Thymus (tissue), 11 donors: ENCODE data around the gene PDCD2. TPM values are rescaled to one million over a fixed set of nuclear protein-coding genes. Genes with fewer than 3 reads are reported as not detected.
"Not testable (repeated sequence)": the region's sequence is repeated elsewhere in the genome, so short reads cannot be mapped to it uniquely, and the experiment has no call there.

ENCODE experiments used
- DNase-seq, 9 donors: peaks; one replicate each; pipeline ENCODE4 v3.0.0-alpha.2; 2013; ENCODE audit warnings: low spot score in 9 of 9, low read depth in 6 of 9, missing footprints in 1 of 9
- H3K27ac ChIP-seq, 2 donors: one replicate each; pipeline ENCODE4 v1.5.1; 2013; ENCODE audit warnings: control low read depth in 1 of 2, low read depth in 1 of 2, low read length in 1 of 2, mild to moderate bottlenecking in 1 of 2, moderate library complexity in 1 of 2
- H3K27me3 ChIP-seq, 2 donors: one replicate each; pipeline ENCODE4 v1.5.1; 2013; ENCODE audit warnings: low read length in 1 of 2; ENCODE audit not compliant: control insufficient read depth in 2 of 2, insufficient read depth in 1 of 2
- H3K36me3 ChIP-seq, 2 donors: one replicate each; pipeline ENCODE4 v1.5.1; 2013; ENCODE audit warnings: low read length in 1 of 2, mild to moderate bottlenecking in 1 of 2, moderate library complexity in 1 of 2; ENCODE audit not compliant: control insufficient read depth in 2 of 2, insufficient read depth in 2 of 2
- H3K4me1 ChIP-seq, 2 donors: one replicate each; pipeline ENCODE4 v1.5.1; 2013; ENCODE audit warnings: low read length in 2 of 2; ENCODE audit not compliant: control insufficient read depth in 2 of 2, insufficient read depth in 2 of 2
- H3K4me3 ChIP-seq, 2 donors: one replicate each; pipeline ENCODE4 v1.5.1; 2013; ENCODE audit warnings: low read length in 2 of 2, control low read depth in 1 of 2, mild to moderate bottlenecking in 1 of 2
- H3K9me3 ChIP-seq, 2 donors: one replicate each; pipeline ENCODE4 v1.5.1; 2013; ENCODE audit warnings: low read length in 1 of 2, mild to moderate bottlenecking in 1 of 2; ENCODE audit not compliant: control insufficient read depth in 2 of 2, insufficient read depth in 1 of 2
- WGBS: extraction: QIAGEN DNeasy Blood & Tissue Kit; methylation state at CpG from one replicate; pipeline ENCODE4 v1.1.7; 2013; 5-methylcytosine and 5-hydroxymethylcytosine counted together
- polyA plus RNA-seq: library from polyadenylated mRNA; stranded (reverse); fragments of 200-250 nt; gene quantifications from one replicate; pipeline ENCODE4 v1.2.3, GENCODE V29; 2013
- total RNA-seq: library from RNA; stranded (reverse); fragments of 120-200 nt; gene quantifications from one replicate; pipeline ENCODE4 v1.2.4, GENCODE V29; 2013
- donor health status: healthy.

PDCD2 gene
- total and polyA plus RNA-seq, 2 donors, result 79.2 to 90.1 TPM

DNA sequence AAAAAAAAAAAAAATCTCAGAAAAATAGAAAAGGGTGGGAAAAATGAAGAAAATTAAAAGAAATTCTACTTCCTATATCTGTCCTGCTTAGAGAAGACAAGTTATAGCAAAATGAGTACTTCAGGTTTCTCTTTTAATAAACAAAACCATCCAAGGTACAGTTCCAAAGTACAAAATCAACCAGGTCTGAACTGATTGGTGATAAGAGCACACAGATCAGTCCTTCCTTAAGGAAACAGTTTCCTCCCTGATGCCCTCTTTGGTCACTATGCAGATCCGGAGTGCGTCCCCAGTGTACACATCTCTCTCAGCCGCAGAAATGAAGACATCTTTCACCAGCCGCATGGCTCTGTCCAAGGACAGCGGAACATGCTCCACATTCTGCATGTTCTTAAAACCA is 49.4 kb downstream of the PDCD2 start:
- peaks cover 45 to 53% of the 10 kb centered on the region in 2 donors for H3K36me3 ChIP-seq
- 99% methylated on average over 5 of the region's 5 CpGs for WGBS

DNA sequence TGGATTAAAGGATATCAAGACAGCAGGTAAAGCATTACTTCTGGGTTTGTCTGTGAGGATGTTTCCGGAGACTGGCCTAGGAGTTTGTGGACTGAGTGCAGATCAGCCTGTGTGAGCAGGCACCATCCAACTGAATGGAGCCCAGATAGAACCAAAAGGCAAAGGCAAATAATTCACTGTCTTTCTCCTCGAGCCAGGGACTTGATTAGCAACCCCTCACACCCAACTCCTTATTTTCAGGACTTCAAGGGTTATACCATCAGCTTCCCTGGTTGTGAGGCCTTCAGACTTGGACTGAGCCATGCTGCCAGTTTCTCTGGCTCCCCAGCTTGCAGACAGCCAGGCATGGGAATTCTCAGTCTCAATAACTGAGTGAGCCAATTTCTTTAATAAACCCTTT is 50.6 kb downstream of the PDCD2 start:
- Histone ChIP-seq H3K36me3 (peaks cover 42 to 47% of the 10 kb centered on the region in 2 donors), H3K27me3 (no peaks in the 10 kb centered on the region), H3K4me1 (no peaks in the 10 kb centered on the region), H3K9me3 (no peaks in the 10 kb centered on the region), H3K27ac (no peak overlapping the region), H3K4me3 (no peak overlapping the region)
- WGBS, result 95% methylated on average over 2 of the region's 2 CpGs
- DNase-seq, result no peak

More for the DNA sequence above, 49.4 kb downstream of the PDCD2 start:
- H3K4me3 ChIP-seq, result no peak overlapping the region
- no peaks in the 10 kb centered on the region for H3K9me3 ChIP-seq
- no peaks in the 10 kb centered on the region for H3K4me1 ChIP-seq
- no peak for DNase-seq
- H3K27me3 ChIP-seq, result no peaks in the 10 kb centered on the region
- no peak overlapping the region for H3K27ac ChIP-seq

DNA sequence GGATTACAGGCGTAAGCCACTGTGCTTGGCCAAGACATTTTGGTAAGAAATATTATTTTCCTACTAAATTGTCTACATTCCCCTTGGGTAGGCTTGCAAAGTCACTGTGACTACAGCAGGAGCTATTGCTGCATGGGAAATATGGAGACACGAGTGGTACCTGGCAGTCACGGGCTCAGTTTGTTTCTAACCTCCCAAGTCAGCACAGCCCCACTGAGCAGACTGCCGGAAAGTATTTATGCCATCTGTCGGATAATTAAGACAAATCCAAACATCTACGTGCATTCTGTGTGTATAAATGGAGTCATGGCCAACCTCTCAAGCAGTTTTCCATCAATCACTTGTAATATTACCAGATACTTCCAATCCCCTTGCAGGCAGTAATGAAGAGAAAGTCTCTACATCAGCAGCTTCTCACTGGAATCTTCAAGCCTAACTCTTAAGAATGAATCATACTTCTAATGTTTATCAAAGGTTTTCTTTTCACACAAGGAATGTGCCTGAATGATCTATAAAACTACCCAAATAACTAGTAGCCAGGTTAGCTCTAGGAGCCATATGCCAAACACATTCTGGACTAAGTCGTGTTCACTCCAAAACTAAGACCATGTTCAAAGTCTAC is 51.5 kb downstream of the PDCD2 start:
- no peaks in the 10 kb centered on the region for H3K4me1 ChIP-seq
- no peak overlapping the region for H3K4me3 ChIP-seq
- 95% methylated on average over 7 of the region's 7 CpGs for WGBS
- H3K27me3 ChIP-seq, result no peaks in the 10 kb centered on the region
- H3K9me3 ChIP-seq, result no peaks in the 10 kb centered on the region
- no peak overlapping the region for H3K27ac ChIP-seq
- DNase-seq, result no peak
- peaks cover 38 to 40% of the 10 kb centered on the region in 2 donors for H3K36me3 ChIP-seq

DNA sequence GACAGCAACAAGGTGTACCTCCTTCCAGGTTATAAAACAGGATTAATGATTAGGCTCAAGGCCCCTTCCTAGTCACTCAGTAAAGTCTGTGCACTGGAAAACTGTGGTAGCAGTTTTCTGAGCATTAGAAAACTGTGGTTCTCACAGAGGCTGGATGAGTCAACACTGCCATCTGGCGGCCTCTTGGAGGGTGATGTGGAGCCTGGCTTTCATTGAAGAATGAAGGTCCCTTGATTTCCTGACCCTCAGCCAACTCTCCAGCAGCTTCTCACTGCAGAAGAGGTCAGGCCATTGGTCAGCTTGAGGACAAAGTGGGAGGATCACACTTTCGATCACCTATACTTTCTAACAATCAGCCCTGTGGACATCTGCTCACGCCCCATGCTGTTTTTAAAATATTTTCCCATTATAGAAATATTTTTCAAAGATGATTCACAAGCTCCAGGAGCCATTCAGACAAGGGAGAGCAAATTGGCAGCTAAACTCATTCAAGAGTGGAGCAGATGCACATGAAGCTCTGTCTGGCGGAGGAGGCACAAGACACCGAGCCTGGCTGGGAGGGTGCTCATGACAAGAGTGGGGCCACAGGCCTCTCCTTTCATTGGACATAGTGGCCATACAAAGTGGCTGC is 54.5 kb downstream of the PDCD2 start:
- Histone ChIP-seq H3K36me3 (peaks cover 13 to 14% of the 10 kb centered on the region in 2 donors), H3K9me3 (no peaks in the 10 kb centered on the region), H3K27ac (no peak overlapping the region), H3K27me3 (no peaks in the 10 kb centered on the region), H3K4me3 (no peak overlapping the region), H3K4me1 (no peaks in the 10 kb centered on the region)
- peak in 8 of 9 donors; percentile 31 to 77 (median 58) for DNase-seq
- WGBS, result 65% methylated on average over 5 of the region's 5 CpGs

DNA sequence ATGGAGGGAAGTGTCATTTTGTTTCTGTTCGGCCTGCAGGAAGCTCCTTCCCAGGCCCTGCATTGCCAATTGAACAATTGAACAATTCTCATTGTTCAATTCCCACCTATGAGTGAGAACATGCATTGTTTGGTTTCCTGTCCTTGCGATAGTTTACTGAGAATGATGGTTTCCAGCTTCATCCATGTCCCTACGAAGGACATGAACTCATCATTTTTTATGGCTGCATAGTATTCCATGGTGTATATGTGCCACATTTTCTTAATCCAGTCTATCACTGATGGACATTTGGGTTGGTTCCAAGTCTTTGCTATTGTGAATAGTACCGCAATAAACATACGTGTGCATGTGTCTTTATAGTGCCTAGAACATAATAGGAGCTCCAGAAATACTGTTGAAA is 56.4 kb downstream of the PDCD2 start:
- not testable (repeated sequence) for H3K4me1 ChIP-seq, H3K27ac ChIP-seq, H3K36me3 ChIP-seq, H3K27me3 ChIP-seq, DNase-seq, H3K9me3 ChIP-seq, H3K4me3 ChIP-seq
- 95% methylated on average over 5 of the region's 5 CpGs for WGBS

DNA sequence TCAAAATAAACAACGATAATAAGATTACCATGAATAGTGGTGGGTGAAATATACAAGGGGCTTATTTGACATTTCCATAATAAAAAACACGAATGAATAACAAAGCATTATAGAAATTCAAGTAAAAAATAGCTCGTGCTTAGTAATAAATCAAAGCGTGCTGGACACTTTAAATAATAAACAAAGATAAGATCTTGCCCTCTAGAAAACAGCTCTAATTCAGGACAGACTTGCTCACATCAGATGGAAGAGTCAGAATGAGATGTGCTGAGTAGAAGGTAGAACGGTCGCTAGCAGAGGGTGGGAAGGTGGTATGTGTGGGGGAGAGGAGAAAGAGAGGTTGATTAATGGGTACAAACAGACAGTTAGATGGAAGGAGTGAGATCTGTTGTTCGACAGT is 58.6 kb downstream of the PDCD2 start:
- Histone ChIP-seq H3K4me3 (no peak overlapping the region), H3K4me1 (peaks cover 0 to 6% of the 10 kb centered on the region in 2 donors), H3K27me3 (no peaks in the 10 kb centered on the region), H3K9me3 (no peaks in the 10 kb centered on the region), H3K27ac (no peak overlapping the region), H3K36me3 (no peaks in the 10 kb centered on the region)
- 91% methylated on average over 7 of the region's 7 CpGs for WGBS
- no peak for DNase-seq

Other genes with a start within 250 kb of the PDCD2 start
- gene PSMB1, start 31.3 kb downstream of the PDCD2 start, total RNA-seq, result 232 TPM
- gene PSMB1, start 31.3 kb downstream of the PDCD2 start, polyA plus RNA-seq, result 289 TPM
- gene TBP, start 30.3 kb downstream of the PDCD2 start, total RNA-seq, result 12.7 TPM
- 22.7 TPM for gene TBP, start 30.3 kb downstream of the PDCD2 start, polyA plus RNA-seq